ENCODE measurements around the gene FAM120B.

GRCh38 chr6:170416303-170416702 lies 109.7 kb downstream of the FAM120B start:
- no peak for TF ChIP-seq CTCF (IDR thresholded peaks at IDR 0.05)
- no peak for TF ChIP-seq ZNF416 (CRISPR knock-in tag; IDR thresholded peaks at IDR 0.05)
- no peak for TF ChIP-seq JAZF1 (CRISPR knock-in tag; IDR thresholded peaks at IDR 0.05)
- no peak for TF ChIP-seq MAX (CRISPR knock-in tag; IDR thresholded peaks at IDR 0.05)
- TF ChIP-seq CREM (CRISPR knock-in tag; IDR thresholded peaks at IDR 0.05), result no peak
- TF ChIP-seq USF2 (CRISPR knock-in tag; IDR thresholded peaks at IDR 0.05), result no peak
- no peak for TF ChIP-seq PREB (CRISPR knock-in tag; IDR thresholded peaks at IDR 0.05; ENCODE audit: borderline replicate concordance)
- no peak for TF ChIP-seq ATF2 (CRISPR knock-in tag; IDR thresholded peaks at IDR 0.05; ENCODE audit: borderline replicate concordance, low read depth)
- TF ChIP-seq ZNF317 (CRISPR knock-in tag; IDR thresholded peaks at IDR 0.05; ENCODE audit: borderline replicate concordance, low read depth), result no peak
- no peak for TF ChIP-seq ZSCAN18 (CRISPR knock-in tag; IDR thresholded peaks at IDR 0.05)
- no peak for TF ChIP-seq TP53 (CRISPR knock-in tag; IDR thresholded peaks at IDR 0.05)

All from WTC11 (cell line).